Suprapubic skin (tissue), 4 donors: ENCODE data around the gene BCAS4. TPM values are rescaled to one million over a fixed set of nuclear protein-coding genes. Genes with fewer than 3 reads are reported as not detected.

ENCODE experiments used
- DNase-seq, 2 donors: peaks; one replicate each; pipeline ENCODE4 v3.0.0-alpha.2; 2019; ENCODE audit warnings: low spot score in 2 of 2
- H3K27ac ChIP-seq: fragments of 200-600 bp; sonication (generic); one replicate; pipeline ENCODE4 v1.5.1; 2019
- H3K27me3 ChIP-seq: fragments of 200-600 bp; sonication (generic); one replicate; pipeline ENCODE4 v1.5.1; 2019
- H3K36me3 ChIP-seq: fragments of 200-600 bp; sonication (generic); one replicate; pipeline ENCODE4 v1.5.1; 2019
- H3K4me1 ChIP-seq: fragments of 200-600 bp; sonication (generic); one replicate; pipeline ENCODE4 v1.5.1; 2019
- H3K4me3 ChIP-seq: fragments of 200-600 bp; sonication (generic); one replicate; pipeline ENCODE4 v1.5.1; 2019; ENCODE audit warnings: mild to moderate bottlenecking
- H3K9me3 ChIP-seq: fragments of 200-600 bp; sonication (generic); one replicate; pipeline ENCODE4 v1.5.1; 2019
- CTCF ChIP-seq, 2 donors: fragments of 200-600 bp in 1 of 2; fragments of 450-650 bp in 1 of 2; sonication (generic) in 1 of 2; IDR thresholded peaks; one replicate each; pipeline ENCODE4 v1.5.1; 2016 to 2019; ENCODE audit warnings: antibody characterized with exemption in 2 of 2, mild to moderate bottlenecking in 1 of 2, moderate library complexity in 1 of 2
- EP300 ChIP-seq: sonication (generic); formaldehyde crosslinking; IDR thresholded peaks from one replicate; pipeline ENCODE4 v1.6.1; 2017; ENCODE audit warnings: antibody characterized with exemption
- POLR2A ChIP-seq, 2 donors: fragments of 450-650 bp; IDR thresholded peaks; one replicate each; pipeline ENCODE4 v1.6.1; 2017; ENCODE audit warnings: antibody characterized with exemption in 2 of 2, mild to moderate bottlenecking in 2 of 2, moderate library complexity in 2 of 2
- POLR2AphosphoS5 ChIP-seq, 3 donors: sonication (generic); formaldehyde crosslinking; IDR thresholded peaks; one replicate each; pipeline ENCODE4 v1.6.1; 2017; ENCODE audit warnings: antibody characterized with exemption in 3 of 3
- WGBS: methylation state at CpG from one replicate; pipeline ENCODE4 v1.1.5; 2018; 5-methylcytosine and 5-hydroxymethylcytosine counted together
- total RNA-seq, 4 donors: library from RNA; depleted of rRNA; stranded (reverse); fragments of >200 nt; gene quantifications; one replicate each; pipeline ENCODE4 v1.1.0, GENCODE V29; 2016

The BCAS4 gene
- total RNA-seq, 4 donors from 2014 or later: 0.91 to 2.6 (median 1.2) TPM

GRCh38 chr20:50886184-50886790 is 91.4 kb downstream of the BCAS4 start:
- DNase-seq: peak in 1 of 2 donors; percentile 53
- Histone ChIP-seq H3K27ac (no peak overlapping the region), H3K4me3 (no peak overlapping the region), H3K9me3 (no peaks in the 10 kb centered on the region), H3K27me3 (no peaks in the 10 kb centered on the region), H3K36me3 (peaks cover 31% of the 10 kb centered on the region), H3K4me1 (no peaks in the 10 kb centered on the region)
- no peak for TF ChIP-seq CTCF (IDR thresholded peaks at IDR 0.05)
- no peak for TF ChIP-seq EP300
- TF ChIP-seq POLR2AphosphoS5 (IDR thresholded peaks at IDR 0.05): no peak
- TF ChIP-seq POLR2A (IDR thresholded peaks at IDR 0.05): no peak
- 75% methylated on average over 12 of the region's 12 CpGs for WGBS

GRCh38 chr20:50887576-50887975 is 92.7 kb downstream of the BCAS4 start:
- TF ChIP-seq POLR2A (IDR thresholded peaks at IDR 0.05) (no peak), EP300 (no peak), CTCF (IDR thresholded peaks at IDR 0.05) (no peak), POLR2AphosphoS5 (IDR thresholded peaks at IDR 0.05) (no peak)
- Histone ChIP-seq H3K9me3 (no peaks in the 10 kb centered on the region), H3K27me3 (no peaks in the 10 kb centered on the region), H3K4me1 (no peaks in the 10 kb centered on the region), H3K4me3 (no peak overlapping the region), H3K36me3 (peaks cover 42% of the 10 kb centered on the region), H3K27ac (no peak overlapping the region)
- 93% methylated on average over 3 of the region's 3 CpGs for WGBS
- no peak for DNase-seq

GRCh38 chr20:50891138-50891537 is 96.3 kb downstream of the BCAS4 start:
- no peak for TF ChIP-seq CTCF (IDR thresholded peaks at IDR 0.05)
- no peak for TF ChIP-seq POLR2A (IDR thresholded peaks at IDR 0.05)
- TF ChIP-seq POLR2AphosphoS5 (IDR thresholded peaks at IDR 0.05): no peak
- TF ChIP-seq EP300: no peak
- H3K4me1 ChIP-seq: no peaks in the 10 kb centered on the region
- H3K36me3 ChIP-seq: peaks cover 60% of the 10 kb centered on the region
- no peak overlapping the region for H3K27ac ChIP-seq
- H3K9me3 ChIP-seq: no peaks in the 10 kb centered on the region
- DNase-seq: no peak
- no peak overlapping the region for H3K4me3 ChIP-seq
- WGBS: 80% methylated on average over 5 of the region's 5 CpGs
- H3K27me3 ChIP-seq: no peaks in the 10 kb centered on the region

GRCh38 chr20:50892394-50892793 is 97.5 kb downstream of the BCAS4 start:
- TF ChIP-seq CTCF (IDR thresholded peaks at IDR 0.05) (no peak), POLR2A (IDR thresholded peaks at IDR 0.05) (no peak), POLR2AphosphoS5 (IDR thresholded peaks at IDR 0.05) (no peak)
- Histone ChIP-seq H3K4me3 (no peak overlapping the region), H3K36me3 (peaks cover 68% of the 10 kb centered on the region), H3K27ac (no peak overlapping the region), H3K4me1 (no peaks in the 10 kb centered on the region), H3K9me3 (no peaks in the 10 kb centered on the region), H3K27me3 (no peaks in the 10 kb centered on the region)
- no peak for DNase-seq
- WGBS: 84% methylated on average over 8 of the region's 8 CpGs

GRCh38 chr20:50893620-50894019 is 98.8 kb downstream of the BCAS4 start:
- peaks cover 75% of the 10 kb centered on the region for H3K36me3 ChIP-seq
- no peak for TF ChIP-seq EP300
- TF ChIP-seq POLR2AphosphoS5 (IDR thresholded peaks at IDR 0.05): no peak
- no peak for TF ChIP-seq CTCF (IDR thresholded peaks at IDR 0.05)
- TF ChIP-seq POLR2A (IDR thresholded peaks at IDR 0.05): no peak
- no peaks in the 10 kb centered on the region for H3K27me3 ChIP-seq
- H3K4me1 ChIP-seq: no peaks in the 10 kb centered on the region
- H3K27ac ChIP-seq: no peak overlapping the region
- no peaks in the 10 kb centered on the region for H3K9me3 ChIP-seq
- no peak for DNase-seq
- H3K4me3 ChIP-seq: no peak overlapping the region
- 96% methylated on average over 6 of the region's 7 CpGs for WGBS
